Measurements from ENCODE around the gene TPSD1.

GRCh38 chr16:1272453-1273198 is 16.8 kb downstream of the TPSD1 start:
- no peak for TF ChIP-seq POLR2A (IDR thresholded peaks at IDR 0.05; ENCODE audit: low read length)
- TF ChIP-seq GATA1 (IDR thresholded peaks at IDR 0.05; ENCODE audit: low read depth, low read length) = no peak

Data from erythroblast (primary cell).